Measurements from ENCODE around the gene TNFRSF6B.
"Not testable (repeated sequence)": the region's sequence is repeated elsewhere in the genome, so short reads cannot be mapped to it uniquely, and the experiment has no call there.

Gene TNFRSF6B, protein sequence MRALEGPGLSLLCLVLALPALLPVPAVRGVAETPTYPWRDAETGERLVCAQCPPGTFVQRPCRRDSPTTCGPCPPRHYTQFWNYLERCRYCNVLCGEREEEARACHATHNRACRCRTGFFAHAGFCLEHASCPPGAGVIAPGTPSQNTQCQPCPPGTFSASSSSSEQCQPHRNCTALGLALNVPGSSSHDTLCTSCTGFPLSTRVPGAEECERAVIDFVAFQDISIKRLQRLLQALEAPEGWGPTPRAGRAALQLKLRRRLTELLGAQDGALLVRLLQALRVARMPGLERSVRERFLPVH

DNA sequence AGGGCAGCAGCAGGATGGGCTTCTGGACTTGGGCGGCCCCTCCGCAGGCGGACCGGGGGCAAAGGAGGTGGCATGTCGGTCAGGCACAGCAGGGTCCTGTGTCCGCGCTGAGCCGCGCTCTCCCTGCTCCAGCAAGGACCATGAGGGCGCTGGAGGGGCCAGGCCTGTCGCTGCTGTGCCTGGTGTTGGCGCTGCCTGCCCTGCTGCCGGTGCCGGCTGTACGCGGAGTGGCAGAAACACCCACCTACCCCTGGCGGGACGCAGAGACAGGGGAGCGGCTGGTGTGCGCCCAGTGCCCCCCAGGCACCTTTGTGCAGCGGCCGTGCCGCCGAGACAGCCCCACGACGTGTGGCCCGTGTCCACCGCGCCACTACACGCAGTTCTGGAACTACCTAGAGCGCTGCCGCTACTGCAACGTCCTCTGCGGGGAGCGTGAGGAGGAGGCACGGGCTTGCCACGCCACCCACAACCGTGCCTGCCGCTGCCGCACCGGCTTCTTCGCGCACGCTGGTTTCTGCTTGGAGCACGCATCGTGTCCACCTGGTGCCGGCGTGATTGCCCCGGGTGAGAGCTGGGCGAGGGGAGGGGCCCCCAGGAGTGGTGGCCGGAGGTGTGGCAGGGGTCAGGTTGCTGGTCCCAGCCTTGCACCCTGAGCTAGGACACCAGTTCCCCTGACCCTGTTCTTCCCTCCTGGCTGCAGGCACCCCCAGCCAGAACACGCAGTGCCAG lies at the start of gene TNFRSF6B:
Gene TNFRSF6B, plus strand, starts transcription at position 25 of the 729 bp plus-strand sequence. Its CDS starts 116 bp downstream, at position 141.
- no peak for DNase-seq (ENCODE audit: low read depth in 3 of 3)

DNA sequence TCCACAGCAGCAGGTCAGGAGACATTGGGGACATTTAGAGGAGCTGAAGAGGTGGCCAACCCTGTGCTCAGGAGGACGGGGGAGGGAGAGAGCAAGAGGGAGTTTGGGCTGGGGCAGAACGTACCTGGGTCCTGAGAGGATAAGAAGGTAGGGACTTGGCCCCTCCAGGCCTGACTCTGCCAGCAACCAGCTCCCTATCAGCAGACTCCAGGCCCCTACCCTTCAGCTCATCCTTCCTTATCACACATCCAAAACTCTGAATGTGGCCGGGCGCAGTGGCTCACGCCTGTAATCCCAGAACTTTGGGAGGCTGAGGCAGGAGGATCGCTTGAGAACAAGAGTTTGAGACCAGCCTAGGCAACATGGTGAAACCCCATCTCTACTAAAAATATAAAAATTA lies 48.3 kb upstream of the TNFRSF6B start:
- no peak for DNase-seq (ENCODE audit: low read depth in 3 of 3)

DNA sequence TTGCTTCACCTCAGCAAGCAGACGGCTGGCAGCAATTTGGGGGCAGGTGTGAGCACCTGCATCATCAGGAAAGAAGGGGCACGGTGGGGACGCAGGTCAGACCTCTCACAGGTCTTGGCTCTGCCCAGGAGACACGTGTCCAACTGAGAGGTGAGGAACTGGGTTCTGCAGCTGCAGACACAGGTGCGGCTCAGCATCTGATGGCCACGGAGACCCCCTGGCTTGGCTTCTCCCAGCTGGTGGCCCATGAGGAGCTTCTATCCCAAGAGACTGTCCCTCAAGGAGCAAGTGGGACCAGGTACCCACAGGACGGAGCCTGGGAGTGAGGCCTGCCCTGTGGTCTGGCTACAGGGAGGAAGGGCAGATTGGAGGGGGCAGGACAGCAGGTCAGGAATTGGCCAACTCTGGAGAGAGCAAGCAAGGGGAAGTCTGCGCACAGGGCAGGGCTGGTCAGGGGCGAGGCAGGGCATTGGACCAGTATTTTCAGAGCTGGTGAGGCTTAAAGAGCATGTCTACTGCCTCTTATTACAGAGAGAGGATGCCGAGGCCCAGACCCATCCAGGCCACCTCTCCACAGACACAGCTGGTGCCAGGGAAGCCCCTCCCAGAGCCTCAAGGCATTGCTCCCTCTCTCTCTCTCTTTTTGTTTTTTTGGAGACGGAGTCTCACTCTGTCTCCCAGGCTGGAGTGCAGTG lies 47.4 kb upstream of the TNFRSF6B start:
- no peak for DNase-seq (ENCODE audit: low read depth in 3 of 3)

DNA sequence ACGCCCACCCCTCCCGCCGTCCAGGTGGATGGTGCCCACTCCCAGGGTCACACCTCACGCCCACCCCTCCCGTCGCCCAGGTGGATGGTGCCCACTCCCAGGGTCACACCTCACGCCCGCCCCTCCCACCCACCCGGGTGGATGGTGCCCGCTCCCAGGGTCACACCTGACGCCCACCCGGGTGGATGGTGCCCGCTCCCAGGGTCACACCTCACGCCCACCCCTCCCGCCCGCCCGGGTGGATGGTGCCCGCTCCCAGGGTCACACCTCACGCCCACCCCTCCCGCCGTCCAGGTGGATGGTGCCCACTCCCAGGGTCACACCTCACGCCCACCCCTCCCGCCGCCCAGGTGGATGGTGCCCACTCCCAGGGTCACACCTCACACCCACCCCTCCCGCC lies 46.0 kb upstream of the TNFRSF6B start:
- DNase-seq (ENCODE audit: low read depth in 3 of 3) = not testable (repeated sequence)

DNA sequence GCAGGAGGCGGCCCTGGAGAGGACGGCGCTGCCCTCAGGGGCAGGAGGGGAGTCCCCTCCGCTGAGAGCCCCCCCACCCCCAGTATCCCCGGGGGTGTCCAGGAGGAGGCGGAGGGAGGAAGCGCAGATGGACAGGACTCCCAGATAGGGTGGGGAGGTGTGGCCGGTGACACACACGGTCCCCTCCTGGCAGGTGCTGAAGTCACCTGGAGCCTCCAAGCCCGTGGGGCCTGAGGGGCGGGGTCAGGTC lies 44.6 kb upstream of the TNFRSF6B start:
- no peak for DNase-seq (ENCODE audit: low read depth in 3 of 3)

DNA sequence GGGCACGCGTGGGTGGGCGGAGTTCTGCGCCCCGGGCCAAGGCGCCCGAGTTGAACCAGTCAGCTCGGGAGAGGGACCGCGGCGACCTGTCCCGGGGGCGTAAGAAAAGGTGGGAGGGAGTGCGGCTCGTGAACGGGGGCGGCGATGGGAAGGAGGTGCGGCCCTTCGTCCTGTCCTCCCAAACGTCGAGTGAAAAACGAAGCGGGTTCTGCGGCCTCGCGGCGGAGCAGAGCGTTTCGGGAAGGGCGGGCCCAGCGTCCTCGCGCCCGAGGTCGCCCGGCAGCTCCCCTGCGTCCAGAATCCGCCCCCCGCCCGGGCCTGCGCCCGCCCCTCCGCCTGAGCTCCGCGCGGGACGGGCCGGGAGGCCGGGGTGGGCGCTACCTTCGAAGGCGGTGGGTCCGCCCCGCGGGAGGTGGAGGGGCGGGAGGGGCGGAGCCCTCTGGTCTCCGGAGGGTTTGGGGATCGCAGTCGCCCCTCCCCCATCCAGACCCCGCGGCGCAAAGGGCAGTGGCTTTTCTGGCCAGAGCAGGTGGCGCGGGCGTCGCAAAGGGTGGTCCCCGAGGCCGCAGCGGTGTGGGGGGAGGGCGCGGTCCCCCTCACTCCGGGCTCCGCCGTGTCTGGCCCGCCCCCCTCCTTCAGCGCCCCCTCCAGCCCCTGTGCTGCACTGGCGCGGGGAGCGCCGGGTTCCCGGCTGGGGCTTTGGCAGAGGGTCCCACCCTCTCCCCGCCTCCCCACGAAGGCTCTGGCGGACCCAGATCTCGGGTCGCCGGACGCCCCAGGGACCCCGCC lies 44.1 kb upstream of the TNFRSF6B start:
- DNase-seq (ENCODE audit: low read depth in 3 of 3) = no peak

DNA sequence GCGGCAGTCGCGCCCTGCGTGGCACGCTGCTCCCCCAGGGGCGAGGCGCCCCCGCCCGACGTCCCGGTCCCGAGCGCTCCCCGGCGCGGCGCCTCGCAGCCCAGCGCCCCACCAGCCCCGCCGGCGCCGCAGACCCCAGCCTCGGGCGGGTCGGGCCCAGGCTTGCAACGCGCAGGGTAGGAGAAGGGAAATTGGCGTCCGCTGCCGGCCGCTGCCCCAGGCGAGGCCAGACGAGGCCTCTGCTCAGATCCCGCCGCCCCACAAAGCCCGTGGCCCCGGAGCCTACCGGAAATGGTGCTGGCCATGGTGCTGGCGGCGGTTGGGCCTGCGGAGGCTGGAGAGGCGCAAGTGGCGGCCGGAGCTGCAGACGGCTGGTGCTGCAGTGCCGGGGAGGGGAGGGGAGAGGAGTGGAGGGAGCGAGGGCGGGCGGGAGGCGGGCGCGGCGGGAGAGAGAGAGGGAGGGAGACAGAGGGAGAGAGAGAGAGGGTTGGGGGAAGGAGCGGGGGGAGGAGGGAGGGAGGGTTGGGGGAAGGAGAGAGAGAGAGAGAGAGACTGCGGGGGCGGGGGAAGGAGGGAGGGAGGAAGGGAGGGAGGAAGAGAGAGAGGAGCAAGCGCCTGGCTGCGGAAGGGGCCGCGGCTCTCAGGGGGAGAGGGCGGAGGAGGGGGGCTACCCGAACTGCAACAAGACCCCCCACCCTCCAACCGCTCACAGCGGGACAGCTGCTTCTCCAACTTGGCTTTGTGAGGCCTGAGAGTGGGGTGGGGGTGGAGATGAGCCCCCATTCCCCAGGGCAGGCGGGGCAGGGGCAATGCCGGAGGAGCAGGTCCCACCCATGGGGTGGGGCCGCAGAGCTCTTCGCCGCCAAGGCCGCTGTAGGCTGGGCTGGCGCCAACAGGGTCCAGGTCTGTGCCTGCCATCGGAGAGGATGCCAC lies 43.1 kb upstream of the TNFRSF6B start, which contains the start of gene STMN3:
Gene STMN3, minus strand, starts transcription at position 384 of the 933 bp plus-strand sequence. Its CDS starts 79 bp downstream, at position 305.
- peak in 2 of 3 donors; percentile 43 to 67 for DNase-seq (ENCODE audit: low read depth in 3 of 3)

DNA sequence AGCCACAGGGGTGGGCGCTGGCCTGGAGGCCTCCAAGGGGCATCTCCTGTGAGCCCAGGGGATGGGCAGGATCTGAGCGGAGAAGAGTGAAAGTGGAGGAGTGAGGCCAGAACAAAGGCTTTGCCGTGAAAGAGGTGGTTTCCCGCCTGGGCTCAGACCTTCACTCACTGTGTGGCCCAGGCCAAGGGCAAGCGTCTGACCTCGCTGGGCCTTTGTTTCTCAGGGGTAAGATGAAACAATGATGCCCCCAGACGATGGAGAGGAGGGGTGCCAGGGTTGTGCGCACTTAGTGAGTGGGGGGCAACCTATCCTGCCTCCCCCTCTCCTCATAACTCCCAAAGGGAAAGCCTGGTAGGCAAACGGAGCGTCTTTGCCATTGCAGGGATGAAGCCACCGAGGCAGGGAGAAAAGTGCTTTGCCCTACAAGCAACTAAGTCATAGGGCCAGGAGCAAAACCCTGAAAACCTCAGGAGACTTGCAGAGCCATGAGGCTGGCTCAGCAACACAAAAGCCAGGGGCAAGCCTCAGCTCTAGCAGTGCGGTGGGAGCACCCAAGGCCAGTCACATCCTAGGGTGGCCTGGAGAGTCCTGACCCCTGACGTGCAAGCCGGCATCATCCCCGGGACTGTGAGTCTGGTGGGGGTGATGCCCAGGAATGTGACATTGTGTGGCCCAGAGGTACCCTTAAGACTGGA lies 42.3 kb upstream of the TNFRSF6B start:
- DNase-seq (ENCODE audit: low read depth in 3 of 3) = no peak

DNA sequence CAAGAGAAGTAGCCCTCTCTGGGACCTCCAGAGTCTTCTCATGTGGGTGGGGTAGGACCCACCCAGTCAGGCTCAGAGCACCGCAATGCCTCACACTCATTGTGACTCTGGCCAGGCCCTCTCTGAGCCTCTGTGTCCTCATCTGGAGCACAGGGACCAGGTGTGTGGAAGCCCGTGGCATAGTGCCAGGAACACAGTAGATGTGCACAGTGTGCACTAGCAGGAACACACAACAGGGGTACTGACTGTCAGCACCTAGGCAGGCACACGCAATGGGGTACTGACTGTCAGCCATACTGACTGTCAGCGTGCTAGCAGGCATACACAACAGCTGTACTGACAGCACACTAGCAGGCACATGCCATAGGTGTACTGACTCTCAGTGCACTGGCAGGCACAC lies 41.2 kb upstream of the TNFRSF6B start:
- no peak for DNase-seq (ENCODE audit: low read depth in 3 of 3)

DNA sequence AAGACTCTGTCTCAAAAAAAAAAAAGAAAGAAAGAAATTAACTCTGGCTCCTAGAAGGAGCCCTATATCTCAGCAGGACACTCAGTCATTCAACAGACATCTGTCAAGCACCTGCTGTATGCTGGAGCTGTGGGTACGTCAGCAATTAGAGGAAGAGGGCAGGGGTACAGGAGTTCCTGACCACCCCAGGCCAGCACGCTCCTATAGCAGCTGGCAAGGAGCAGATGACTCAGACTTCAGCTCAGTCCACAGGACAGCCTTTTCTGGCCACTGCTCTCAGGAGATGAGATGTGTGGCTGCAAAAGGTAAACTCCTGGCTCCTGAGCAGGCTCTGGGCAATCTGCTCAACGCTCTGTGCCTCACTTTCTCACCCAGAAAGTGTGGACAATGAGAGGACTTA lies 40.0 kb upstream of the TNFRSF6B start:
- no peak for DNase-seq (ENCODE audit: low read depth in 3 of 3)

DNA sequence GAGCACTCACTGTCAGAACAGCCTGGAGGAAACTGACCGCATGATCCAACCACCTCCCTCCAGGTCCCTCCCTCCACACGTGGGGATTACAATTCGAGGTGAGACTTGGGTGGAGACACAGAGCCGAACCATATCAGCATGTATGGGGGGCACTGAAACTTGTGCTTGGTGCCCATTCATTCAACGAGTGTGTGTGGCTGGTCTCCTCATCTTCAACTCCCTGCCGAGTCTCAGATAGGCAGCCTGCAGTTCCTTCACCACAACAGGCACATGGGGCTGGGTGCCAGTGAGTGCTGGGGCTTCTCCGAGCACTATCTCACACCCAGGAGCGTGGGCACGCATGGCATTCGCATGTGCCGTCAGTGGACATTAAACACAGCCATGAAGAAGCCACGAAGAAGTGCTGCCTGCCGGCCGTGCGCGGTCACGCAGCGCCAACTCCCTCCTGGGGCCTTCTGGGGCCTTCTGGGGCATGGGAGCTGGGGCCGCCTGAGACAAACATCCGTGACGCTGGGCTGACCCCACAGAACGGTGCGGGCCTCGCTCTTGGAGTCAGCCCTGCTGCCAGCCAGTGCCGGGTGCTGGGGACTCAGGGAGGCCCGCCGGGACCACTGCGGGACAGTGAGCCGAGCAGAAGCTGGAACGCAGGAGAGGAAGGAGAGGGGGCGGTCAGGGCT lies 39.1 kb upstream of the TNFRSF6B start:
- no peak for DNase-seq (ENCODE audit: low read depth in 3 of 3)

DNA sequence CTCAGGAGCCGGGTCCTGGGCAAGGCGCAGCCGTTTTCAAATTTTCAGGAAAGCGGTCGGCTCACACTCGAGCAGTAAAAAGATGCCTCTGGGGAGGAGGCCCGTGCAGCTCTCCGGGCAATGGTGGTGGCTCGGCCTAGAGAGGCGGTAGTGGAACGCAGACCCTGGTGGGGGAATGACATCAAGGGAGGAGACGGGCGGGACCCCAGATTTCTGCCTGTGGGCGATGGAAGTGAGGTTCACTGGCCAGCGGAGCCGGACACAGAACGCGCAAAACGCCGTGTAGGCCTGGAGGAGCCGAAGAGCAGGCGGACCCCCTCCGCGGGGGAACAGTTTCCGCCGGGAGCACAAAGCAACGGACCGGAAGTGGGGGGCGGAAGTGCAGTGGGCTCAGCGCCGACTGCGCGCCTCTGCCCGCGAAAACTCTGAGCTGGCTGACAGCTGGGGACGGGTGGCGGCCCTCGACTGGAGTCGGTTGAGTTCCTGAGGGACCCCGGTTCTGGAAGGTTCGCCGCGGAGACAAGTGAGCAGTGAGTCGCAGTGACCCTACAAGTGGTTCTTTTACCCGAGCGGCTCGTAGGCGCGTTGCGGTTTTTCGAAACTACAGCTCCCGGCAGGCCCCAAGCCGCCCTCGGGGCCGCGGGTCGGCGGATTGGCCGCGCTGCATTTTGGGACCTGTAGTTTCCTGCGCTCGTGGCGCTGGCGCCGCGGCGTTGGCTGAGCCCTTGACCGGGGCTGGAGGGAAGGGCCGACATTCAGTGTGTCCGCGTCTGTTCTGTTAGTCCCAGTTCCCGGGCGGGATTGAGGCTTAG lies 38.3 kb upstream of the TNFRSF6B start, which contains the start of gene RTEL1:
Gene RTEL1, plus strand, starts transcription at position 376 of the 812 bp plus-strand sequence. CDS start 1,091 bp downstream, outside the sequence.
- peak; percentile 77 to 83 (median 82) for DNase-seq (ENCODE audit: low read depth in 3 of 3)

DNA sequence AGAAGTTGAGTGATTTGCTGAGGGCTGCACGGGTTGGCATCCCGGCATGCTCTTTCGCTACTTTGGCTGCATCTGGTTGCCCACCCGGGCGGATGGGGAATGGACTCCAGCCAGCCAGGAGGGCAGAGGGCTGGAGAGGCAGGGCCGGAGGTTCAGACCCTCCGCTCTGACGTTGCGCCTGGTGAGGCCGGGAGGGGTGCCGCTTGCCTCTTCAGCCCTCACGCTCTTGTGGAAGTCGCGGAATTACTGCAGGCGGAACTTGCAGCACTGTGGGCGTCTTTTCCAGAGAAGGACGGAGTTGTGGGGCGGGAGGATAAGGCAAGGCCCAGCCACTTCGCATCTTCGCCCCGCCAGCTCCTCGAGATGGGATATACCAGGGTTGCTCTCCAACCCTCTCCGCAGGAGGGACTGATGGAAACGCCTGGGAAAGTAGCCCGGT lies 37.7 kb upstream of the TNFRSF6B start:
- DNase-seq (ENCODE audit: low read depth in 3 of 3) = no peak

DNA sequence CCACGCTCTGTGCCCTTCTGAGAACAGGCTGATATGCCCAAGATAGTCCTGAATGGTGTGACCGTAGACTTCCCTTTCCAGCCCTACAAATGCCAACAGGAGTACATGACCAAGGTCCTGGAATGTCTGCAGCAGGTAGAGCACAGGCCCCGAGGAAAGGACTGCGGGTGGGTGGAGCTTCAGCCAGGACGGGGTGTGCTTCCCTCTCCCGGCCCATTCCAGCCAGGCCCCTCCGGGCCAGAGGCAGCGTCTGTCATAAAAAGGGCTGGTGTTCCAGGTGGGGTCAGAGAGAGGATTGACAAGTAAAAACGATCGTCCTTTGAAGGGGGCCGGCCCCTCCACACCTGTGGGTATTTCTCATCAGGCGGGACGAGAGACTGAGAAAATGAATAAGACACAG lies 37.1 kb upstream of the TNFRSF6B start:
- DNase-seq (ENCODE audit: low read depth in 3 of 3) = no peak

DNA sequence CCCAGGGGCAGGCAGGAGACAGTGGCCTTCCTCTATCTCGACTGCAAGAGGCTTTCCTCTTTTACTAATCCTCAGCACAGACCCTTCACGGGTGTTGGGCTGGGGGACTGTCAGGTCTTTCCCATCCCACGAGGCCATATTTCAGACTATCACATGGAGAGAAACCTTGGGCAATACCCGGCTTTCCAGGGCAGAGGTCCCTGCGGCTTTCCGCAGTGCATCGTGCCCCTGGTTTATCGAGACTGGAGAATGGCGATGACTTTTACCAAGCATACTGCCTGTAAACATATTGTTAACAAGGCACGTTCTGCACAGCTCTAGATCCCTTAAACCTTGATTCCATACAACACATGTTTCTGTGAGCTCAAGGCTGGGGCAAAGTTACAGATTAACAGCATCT lies 36.3 kb upstream of the TNFRSF6B start:
- DNase-seq (ENCODE audit: low read depth in 3 of 3) = not testable (repeated sequence)

DNA sequence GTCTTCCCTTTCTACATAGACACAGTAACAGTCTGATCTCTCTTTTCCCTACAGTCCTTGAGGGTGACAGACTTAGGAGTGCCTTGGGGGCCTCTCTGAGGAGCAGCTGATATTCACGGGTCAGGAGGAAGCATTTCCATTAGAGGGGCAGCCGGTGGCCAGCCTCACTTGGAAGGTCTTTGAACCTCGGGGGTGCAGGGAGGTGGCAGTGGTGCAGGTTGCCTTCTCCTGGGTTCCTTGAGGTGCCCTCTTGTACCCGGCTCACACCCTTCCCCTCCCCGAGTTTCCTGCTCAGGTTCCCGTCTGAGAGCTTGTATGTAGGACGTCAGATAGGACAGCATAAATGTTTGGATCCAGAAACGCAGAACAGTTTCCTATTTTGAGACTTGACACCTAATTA lies 35.8 kb upstream of the TNFRSF6B start:
- no peak for DNase-seq (ENCODE audit: low read depth in 3 of 3)

DNA sequence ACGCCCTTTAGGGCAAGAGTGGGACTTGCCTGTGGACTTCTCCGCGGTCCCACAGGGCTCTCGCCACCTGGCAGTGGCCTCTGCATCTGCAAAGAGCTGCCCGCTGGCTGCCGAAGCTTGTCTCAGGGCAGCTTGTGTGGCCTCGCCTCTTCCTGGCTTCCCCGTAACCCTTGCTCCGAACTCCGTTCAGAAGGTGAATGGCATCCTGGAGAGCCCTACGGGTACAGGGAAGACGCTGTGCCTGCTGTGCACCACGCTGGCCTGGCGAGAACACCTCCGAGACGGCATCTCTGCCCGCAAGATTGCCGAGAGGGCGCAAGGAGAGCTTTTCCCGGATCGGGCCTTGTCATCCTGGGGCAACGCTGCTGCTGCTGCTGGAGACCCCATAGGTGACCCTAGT lies 35.3 kb upstream of the TNFRSF6B start:
- no peak for DNase-seq (ENCODE audit: low read depth in 3 of 3)

DNA sequence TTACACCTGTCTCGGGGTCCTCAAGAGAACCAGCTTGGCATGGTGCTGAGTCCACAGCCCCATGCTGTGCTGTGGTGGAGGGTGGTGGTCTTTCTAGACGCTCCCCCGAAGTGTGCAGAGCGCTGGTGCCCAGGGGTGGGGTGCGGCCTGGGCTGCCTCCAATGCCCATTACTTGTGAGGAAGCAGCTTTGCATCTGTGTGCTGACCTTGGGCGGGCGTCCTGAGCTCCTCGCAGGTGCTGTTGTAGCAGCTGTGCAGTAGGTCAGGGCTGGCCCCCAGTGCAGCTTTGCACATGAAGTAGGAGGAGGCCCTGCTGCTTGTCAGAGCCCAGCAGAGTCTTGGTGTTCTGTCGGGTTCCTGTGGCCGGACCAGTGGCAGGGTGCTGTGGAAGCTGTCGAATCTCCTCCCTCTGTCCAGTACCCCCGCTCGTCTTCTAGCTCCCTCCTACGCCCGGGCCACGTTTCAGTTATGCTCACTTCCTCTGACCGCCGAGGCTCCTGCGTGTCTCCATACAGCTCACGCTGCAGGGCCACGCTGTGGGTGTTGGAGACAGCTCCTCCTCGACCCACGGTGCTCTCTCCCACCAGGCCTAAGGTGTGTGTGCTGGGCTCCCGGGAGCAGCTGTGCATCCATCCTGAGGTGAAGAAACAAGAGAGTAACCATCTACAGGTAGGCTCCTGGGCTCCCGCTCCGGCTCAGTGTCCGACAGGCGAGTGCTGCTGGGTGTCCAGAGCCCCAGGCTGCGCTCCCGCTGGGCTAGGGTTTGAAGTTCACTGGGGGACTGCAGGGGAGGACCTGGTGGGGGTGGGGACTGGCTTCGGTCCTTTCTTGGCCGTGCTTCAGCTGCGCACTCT lies 34.3 kb upstream of the TNFRSF6B start:
- no peak for DNase-seq (ENCODE audit: low read depth in 3 of 3)

Measured in stimulated activated CD4-positive, alpha-beta T cell treated with anti-CD3 and anti-CD28 coated beads, TNF-alpha, amount 100 ng/mL, for 48 hours (primary cell).